K562 (cell line): ENCODE data around the gene NT5C3B. TPM values are rescaled to one million over a fixed set of nuclear protein-coding genes. Genes with fewer than 3 reads are reported as not detected.

Experiments used
- ATAC-seq: fragments of 200-7000 bp; cut with Tn5 transposase; 3 replicates; pipeline ENCODE4 v1.9.1; 2020; ENCODE audit warnings: moderate library complexity
- BruUV-seq: library from RNA; stranded (reverse); fragments of 400-500 nt; replicated peaks from 2 replicates; lab custom pipeline; 2021; lab: Mats Ljungman, UMichigan
- CTCF ChIA-PET: fragments of 300-600 bp; formaldehyde crosslinking; extraction: SDS; loops from one replicate; lab custom pipeline; 2021; ENCODE audit warnings: low intra/inter-chr PET ratio; lab: Yijun Ruan, JAX
- POLR2A ChIA-PET: fragments of 300-600, 350-650 bp; sonication (Branson Sonifier 250); formaldehyde crosslinking; extraction: SDS; loops from one replicate; lab custom pipeline; 2021; ENCODE audit warnings: antibody characterized with exemption, inconsistent platforms; lab: Yijun Ruan, JAX
- DNase-seq, 4 experiments: peaks; one replicate each; pipeline versions ENCODE4 v3.0.0 to v3.0.0-alpha.2; 2011 to 2018; ENCODE audit warnings: low spot score in 3 of 4, mixed read lengths in 3 of 4; ENCODE audit errors: extremely low read depth in 1 of 4
- FAIRE-seq: peaks from 2 replicates; lab custom pipeline; 2011; peaks lifted over from hg19 to GRCh38; lab: Jason Lieb, UNC
- H2AFZ ChIP-seq: 2 replicates; pipeline ENCODE4 v1.6.0; 2011; ENCODE audit warnings: low read depth, low read length, control low read depth, inconsistent platforms
- H3K27ac ChIP-seq: fragments of 200-600 bp; 3 replicates; pipeline ENCODE4 v1.8.0; 2011; ENCODE audit warnings: low read depth, mild to moderate bottlenecking, control low read depth, inconsistent platforms, low read length, moderate library complexity, mixed read lengths; ENCODE audit errors: extremely low read depth
- H3K27me3 ChIP-seq, 2 experiments: fragments of 300-600 bp in 1 of 2; 2 replicates in 1 of 2; 3 replicates in 1 of 2; pipeline versions ENCODE4 v1.6.0 to v1.8.0; 2011; ENCODE audit warnings: inconsistent platforms in 2 of 2, low read length in 2 of 2, mild to moderate bottlenecking in 1 of 2, mixed read lengths in 1 of 2, moderate library complexity in 1 of 2; ENCODE audit not compliant: control insufficient read depth in 2 of 2, insufficient read depth in 2 of 2
- H3K36me3 ChIP-seq: fragments of 300-600 bp; 3 replicates; pipeline ENCODE4 v1.8.0; 2011; ENCODE audit warnings: mild to moderate bottlenecking, low read length, inconsistent platforms; ENCODE audit not compliant: control insufficient read depth, insufficient read depth
- H3K4me1 ChIP-seq, 2 experiments: fragments of 200-600 bp in 1 of 2; replicated peaks in 1 of 2; 2 replicates in 1 of 2; 3 replicates in 1 of 2; pipeline versions ENCODE4 v1.5.1 to v1.8.0; 2011; ENCODE audit warnings: inconsistent platforms in 2 of 2, low read length in 2 of 2, mild to moderate bottlenecking in 1 of 2, mixed read lengths in 1 of 2, moderate library complexity in 1 of 2; ENCODE audit not compliant: control insufficient read depth in 2 of 2, insufficient read depth in 2 of 2
- H3K4me2 ChIP-seq: 2 replicates; pipeline ENCODE4 v1.6.1; 2011; ENCODE audit warnings: low read length, control low read depth, inconsistent platforms, mixed read lengths; ENCODE audit not compliant: insufficient read depth
- H3K4me3 ChIP-seq: fragments of 200-600 bp; sonication (generic), shearing (Covaris generic); 2 replicates; pipeline ENCODE4 v1.5.1; 2016; ENCODE audit warnings: control low read depth, inconsistent platforms
- H3K79me2 ChIP-seq: fragments of 200-600 bp; 3 replicates; pipeline ENCODE4 v1.8.0; 2011; ENCODE audit warnings: low read length, inconsistent platforms; ENCODE audit not compliant: control insufficient read depth, insufficient read depth
- H3K9ac ChIP-seq, 2 experiments: 2 replicates each; pipeline versions ENCODE4 v1.6.0 to v1.6.1; 2011; ENCODE audit warnings: low read depth in 2 of 2, low read length in 2 of 2, control low read depth in 1 of 2, inconsistent platforms in 1 of 2, mild to moderate bottlenecking in 1 of 2, mixed read lengths in 1 of 2; ENCODE audit not compliant: insufficient read depth in 1 of 2
- H3K9me1 ChIP-seq: one replicate; pipeline ENCODE4 v1.6.0; 2011; ENCODE audit warnings: inconsistent platforms, mild to moderate bottlenecking, low read length, moderate library complexity; ENCODE audit not compliant: control insufficient read depth, insufficient read depth
- H3K9me3 ChIP-seq: replicated peaks from 2 replicates; pipeline ENCODE4 v1.5.1; 2011; ENCODE audit warnings: low read depth, low read length, inconsistent platforms; ENCODE audit not compliant: control insufficient read depth, insufficient read depth
- H4K20me1 ChIP-seq: replicated peaks from 2 replicates; pipeline ENCODE4 v1.6.1; 2011; ENCODE audit warnings: low read length, inconsistent platforms, mixed read lengths; ENCODE audit not compliant: control insufficient read depth, insufficient read depth
- ETV6 ChIP-seq, 3 experiments: fragments of 150-350 bp in 1 of 3; sonication (generic) in 1 of 3; formaldehyde crosslinking in 1 of 3; IDR thresholded peaks; 2 replicates each; pipeline versions ENCODE4 v1.6.1 to v1.8.0; 2014 to 2022; ENCODE audit warnings: borderline replicate concordance in 2 of 3, low read depth in 2 of 3, antibody characterized with exemption in 1 of 3, low read length in 1 of 3, mild to moderate bottlenecking in 1 of 3, missing genetic modification reagents in 1 of 3
- RREB1 ChIP-seq: fragments of 250-450 bp; sonication (Bioruptor Pico); IDR thresholded peaks from 2 replicates; pipeline ENCODE4 v1.4.0; 2020
- TSHZ1 ChIP-seq: fragments of 250-450 bp; sonication (Bioruptor Pico); IDR thresholded peaks from 2 replicates; pipeline ENCODE4 v1.4.0; 2020; ENCODE audit warnings: mild to moderate bottlenecking, moderate library complexity
- WGBS: fragments of 100-300 bp; shearing (Covaris generic); methylation state at CpG from one replicate; pipeline ENCODE4 v1.1.6; 2016; ENCODE audit warnings: low coverage, mixed read lengths; ENCODE audit not compliant: insufficient coverage; ENCODE audit errors: missing lambda C conversion rate; 5-methylcytosine and 5-hydroxymethylcytosine counted together
- in situ Hi-C: fragments of 300-500 bp; cut with MboI; formaldehyde crosslinking; loops from 4 replicates; pipeline ENCODE4 v1.15.0; 2018; ENCODE audit warnings: inconsistent platforms, mixed read lengths
- intact Hi-C: fragments of 100-400 bp; cut with micrococcal nuclease; formaldehyde crosslinking; loops from 2 replicates; pipeline ENCODE4 v1.14.2; 2022
- polyA plus RNA-seq, 8 experiments: library from polyadenylated mRNA; depleted of rRNA in 4 of 8; stranded (reverse) in 5 of 8; unstranded in 3 of 8; fragments of >200 nt; fragmentation: Nextera tagmentation in 2 of 8; fragmentation: Illumina TruSeq in 1 of 8; extraction: Ambion mirVana in 2 of 8; extraction: Trizol in 1 of 8; gene quantifications; 2 replicates each; pipeline versions ENCODE4 v1.2.1 to v1.2.3, GENCODE V29; 2011 to 2014; ENCODE audit warnings: inconsistent platforms in 1 of 8, missing spikeins in 1 of 8
- total RNA-seq, 7 experiments: library from RNA; depleted of rRNA in 6 of 7; stranded (reverse); fragments of >200 nt in 6 of 7; fragmentation: Illumina TruSeq in 2 of 7; extraction: Trizol in 2 of 7; gene quantifications; 2 replicates each; pipeline versions ENCODE4 v1.2.1 to v1.2.3, GENCODE V29; 2011 to 2021; ENCODE audit warnings: low replicate concordance in 1 of 7

The NT5C3B gene
- total and polyA plus RNA-seq, 9 of the 15 experiments (the other 6 are each of a cell fraction or from before 2014, with no cell fraction given) = 2.0 to 166 (median 85.0) TPM

GRCh38 chr17:41814195-41814594 is 21.8 kb downstream of the NT5C3B start:
- H3K9me3 ChIP-seq = no peaks in the 10 kb centered on the region
- in situ Hi-C loops = no loop called here
- DNase-seq (no peak), ATAC-seq (no peak), FAIRE-seq (no peak)
- H3K4me1 ChIP-seq = peaks cover 2 to 43% of the 10 kb centered on the region in 2 experiments; a peak in 4 of 5 replicates
- no peaks in the 10 kb centered on the region for H3K36me3 ChIP-seq
- ChIA-PET CTCF (no interaction called here), POLR2A (interaction anchor here (0.7 to 1.2 kb wide), 3 partner anchors 9 to 46 kb away, joined by 3 to 4 read pairs (median 3); no protein-coding TSS in a partner anchor)
- H3K9ac ChIP-seq = no peak overlapping the region; a peak in 1 of 4 replicates
- intact Hi-C loops = no loop called here
- no peaks in the 10 kb centered on the region for H3K27me3 ChIP-seq
- no TSS peak for BruUV-seq
- H3K79me2 ChIP-seq = no peaks in the 10 kb centered on the region
- no peak overlapping the region for H3K27ac ChIP-seq
- H3K9me1 ChIP-seq = no peaks in the 10 kb centered on the region
- no peak overlapping the region for H3K4me2 ChIP-seq
- no peak overlapping the region for H3K4me3 ChIP-seq
- 24% methylated on average over 1 of the region's 1 CpG for WGBS
- no peaks in the 10 kb centered on the region for H4K20me1 ChIP-seq
- H2AFZ ChIP-seq = no peak overlapping the region
- TF ChIP-seq ETV6 (IDR thresholded peaks at IDR 0.05; ENCODE audit: borderline replicate concordance in 1 of 2, low read depth in 2 of 2, low read length in 1 of 2) = no peak
- no peak for TF ChIP-seq ETV6 (CRISPR knock-in tag; IDR thresholded peaks at IDR 0.05; ENCODE audit: borderline replicate concordance)
- TF ChIP-seq TSHZ1 (CRISPR knock-in tag) = no peak
- no peak for TF ChIP-seq RREB1 (CRISPR knock-in tag)
